HG03442 (cell line): ENCODE data around the gene SFTPA2.
A peak's percentile ranks its signal among the peaks of the same experiment; 100 is the strongest.
"Not testable (repeated sequence)": the region's sequence is repeated elsewhere in the genome, so short reads cannot be mapped to it uniquely, and the experiment has no call there.

ENCODE experiments used
- ATAC-seq: cut with Tn5 transposase; IDR thresholded peaks from one replicate; pipeline ENCODE4 v1.9.1; 2021; ENCODE audit warnings: mild to moderate bottlenecking, moderate library complexity; ENCODE audit not compliant: unreplicated experiment

The SFTPA2 gene

GRCh38 chr10:79561257-79561656 lies 1.1 kb upstream of the SFTPA2 start:
- ATAC-seq, result no peak

GRCh38 chr10:79559726-79560125 lies 481 bp downstream of the SFTPA2 start:
- ATAC-seq, result no peak

- ATAC-seq, result not testable (repeated sequence)
Observed at GRCh38 chr10:79556961-79557360, 3.2 kb downstream of the SFTPA2 start.

- no peak for ATAC-seq
Observed at GRCh38 chr10:79555354-79556309, 4.6 kb downstream of the SFTPA2 start.

GRCh38 chr10:79552143-79552542 lies 8.1 kb downstream of the SFTPA2 start:
- ATAC-seq, result no peak

- no peak for ATAC-seq
Observed at GRCh38 chr10:79547973-79548372, 12.2 kb downstream of the SFTPA2 start.

GRCh38 chr10:79547128-79547527 lies 13.1 kb downstream of the SFTPA2 start:
- not testable (repeated sequence) for ATAC-seq

- ATAC-seq, result not testable (repeated sequence)
Observed at GRCh38 chr10:79544926-79545659, 15.1 kb downstream of the SFTPA2 start.

GRCh38 chr10:79544408-79544807 lies 15.8 kb downstream of the SFTPA2 start:
- not testable (repeated sequence) for ATAC-seq

- ATAC-seq, result no peak
Observed at GRCh38 chr10:79542626-79543025, 17.6 kb downstream of the SFTPA2 start.

- peak; percentile 96 for ATAC-seq
Observed at GRCh38 chr10:79540930-79541329, 19.3 kb downstream of the SFTPA2 start.

- ATAC-seq, result not testable (repeated sequence)
Observed at GRCh38 chr10:79538311-79538710, 21.9 kb downstream of the SFTPA2 start.

- ATAC-seq, result not testable (repeated sequence)
Observed at GRCh38 chr10:79533903-79534175, 26.4 kb downstream of the SFTPA2 start.

GRCh38 chr10:79533142-79533902 lies 26.9 kb downstream of the SFTPA2 start:
- not testable (repeated sequence) for ATAC-seq

GRCh38 chr10:79528261-79528660 lies 31.9 kb downstream of the SFTPA2 start:
- ATAC-seq, result not testable (repeated sequence)

- ATAC-seq, result peak; percentile 84
Observed at GRCh38 chr10:79525049-79525710, 35.0 kb downstream of the SFTPA2 start.

GRCh38 chr10:79523157-79523853 lies 36.9 kb downstream of the SFTPA2 start:
- not testable (repeated sequence) for ATAC-seq

GRCh38 chr10:79522464-79522863 lies 37.7 kb downstream of the SFTPA2 start:
- ATAC-seq, result not testable (repeated sequence)

GRCh38 chr10:79521751-79522150 lies 38.5 kb downstream of the SFTPA2 start:
- ATAC-seq, result not testable (repeated sequence)

GRCh38 chr10:79517567-79517966 lies 42.6 kb downstream of the SFTPA2 start:
- not testable (repeated sequence) for ATAC-seq
